Mesodermal cell (in vitro differentiated cells): Measurements from ENCODE around the gene RGS12.
"Not testable (repeated sequence)": the region's sequence is repeated elsewhere in the genome, so short reads cannot be mapped to it uniquely, and the experiment has no call there.

Experiments used
- H3K27ac ChIP-seq: 2 replicates; pipeline ENCODE4 v1.7.0; 2013; ENCODE audit warnings: mild to moderate bottlenecking, low read depth, low read length, moderate library complexity; ENCODE audit not compliant: severe bottlenecking
- H3K36me3 ChIP-seq: 2 replicates; pipeline ENCODE4 v1.7.1; 2013; ENCODE audit warnings: mild to moderate bottlenecking, low read length, moderate library complexity; ENCODE audit not compliant: control insufficient read depth, insufficient read depth
- H3K4me1 ChIP-seq: one replicate; pipeline ENCODE4 v1.7.1; 2013; ENCODE audit warnings: mild to moderate bottlenecking, low read length; ENCODE audit not compliant: insufficient read depth, control insufficient read depth, poor library complexity, severe bottlenecking
- H3K4me3 ChIP-seq: 2 replicates; pipeline ENCODE4 v1.7.0; 2013; ENCODE audit warnings: low read length, control low read depth, mild to moderate bottlenecking; ENCODE audit not compliant: insufficient read depth, poor library complexity, severe bottlenecking; ENCODE audit errors: extremely low read depth
- H3K9me3 ChIP-seq: 2 replicates; pipeline ENCODE4 v1.7.1; 2013; ENCODE audit warnings: mild to moderate bottlenecking, low read length, moderate library complexity; ENCODE audit not compliant: control insufficient read depth
- WGBS, 2 experiments: methylation state at CpG; one replicate each; pipeline ENCODE4 v1.1.5; 2013; ENCODE audit warnings: missing lambda C conversion rate in 2 of 2; ENCODE audit not compliant: insufficient coverage in 2 of 2; 5-methylcytosine and 5-hydroxymethylcytosine counted together

The RGS12 gene

GRCh38 chr4:3300882-3301281 lies 8.1 kb downstream of the RGS12 start:
- not testable (repeated sequence) for H3K9me3 ChIP-seq, H3K27ac ChIP-seq, H3K4me3 ChIP-seq
- WGBS, 2 experiments = 96% methylated on average over 11 to 15 of the region's 15 CpGs
- Histone ChIP-seq H3K4me1 (peaks cover 30% of the 10 kb centered on the region), H3K36me3 (peaks cover 12% of the 10 kb centered on the region)

GRCh38 chr4:3301450-3302172 lies 8.8 kb downstream of the RGS12 start:
- H3K9me3 ChIP-seq = no peaks in the 10 kb centered on the region
- 91 to 98% methylated on average over 7 to 12 of the region's 15 CpGs for WGBS, 2 experiments
- peaks cover 12% of the 10 kb centered on the region for H3K36me3 ChIP-seq
- no peak overlapping the region for H3K27ac ChIP-seq
- no peak overlapping the region for H3K4me3 ChIP-seq
- peaks cover 37% of the 10 kb centered on the region for H3K4me1 ChIP-seq

- H3K4me1 ChIP-seq = peaks cover 37% of the 10 kb centered on the region
- 92 to 95% methylated on average over 7 to 11 of the region's 17 CpGs for WGBS, 2 experiments
These were observed 9.5 kb downstream of the RGS12 start for GRCh38 chr4:3302173-3302785.

GRCh38 chr4:3302786-3303564 lies 10.2 kb downstream of the RGS12 start:
- WGBS, 2 experiments = 86 to 88% methylated on average over 15 to 16 of the region's 16 CpGs
- Histone ChIP-seq H3K9me3 (no peaks in the 10 kb centered on the region), H3K27ac (no peak overlapping the region), H3K36me3 (peaks cover 6% of the 10 kb centered on the region), H3K4me1 (peaks cover 37% of the 10 kb centered on the region), H3K4me3 (no peak overlapping the region)

More at GRCh38 chr4:3302173-3302785, 9.5 kb downstream of the RGS12 start:
- peaks cover 11% of the 10 kb centered on the region for H3K36me3 ChIP-seq
- no peaks in the 10 kb centered on the region for H3K9me3 ChIP-seq
- no peak overlapping the region for H3K4me3 ChIP-seq
- no peak overlapping the region for H3K27ac ChIP-seq

GRCh38 chr4:3303565-3303824 lies 10.7 kb downstream of the RGS12 start:
- Histone ChIP-seq H3K27ac (no peak overlapping the region), H3K36me3 (peaks cover 6% of the 10 kb centered on the region), H3K9me3 (no peaks in the 10 kb centered on the region), H3K4me1 (peaks cover 37% of the 10 kb centered on the region), H3K4me3 (no peak overlapping the region)
- no CpG with 5 or more reads among the region's 2 CpGs for WGBS, 2 experiments

GRCh38 chr4:3303923-3304710 lies 11.3 kb downstream of the RGS12 start:
- Histone ChIP-seq H3K9me3 (no peaks in the 10 kb centered on the region), H3K4me1 (peaks cover 35% of the 10 kb centered on the region), H3K27ac (no peak overlapping the region), H3K36me3 (peaks cover 6% of the 10 kb centered on the region), H3K4me3 (no peak overlapping the region)
- 76 to 86% methylated on average over 5 to 14 of the region's 15 CpGs for WGBS, 2 experiments

GRCh38 chr4:3304831-3305609 lies 12.2 kb downstream of the RGS12 start:
- Histone ChIP-seq H3K36me3 (peaks cover 6% of the 10 kb centered on the region), H3K9me3 (no peaks in the 10 kb centered on the region), H3K27ac (peak overlapping the region; percentile 88), H3K4me3 (no peak overlapping the region), H3K4me1 (peaks cover 30% of the 10 kb centered on the region)
- WGBS, 2 experiments = 94 to 97% methylated on average over 21 of the region's 25 CpGs

- Histone ChIP-seq H3K4me1 (peaks cover 29% of the 10 kb centered on the region), H3K27ac (peak overlapping the region; percentile 88), H3K9me3 (no peaks in the 10 kb centered on the region), H3K36me3 (peaks cover 6% of the 10 kb centered on the region), H3K4me3 (no peak overlapping the region)
- 72 to 77% methylated on average over 7 to 9 of the region's 9 CpGs for WGBS, 2 experiments
These were observed 13.0 kb downstream of the RGS12 start for GRCh38 chr4:3305610-3306371.

GRCh38 chr4:3306450-3306849 lies 13.6 kb downstream of the RGS12 start:
- peaks cover 6% of the 10 kb centered on the region for H3K36me3 ChIP-seq
- H3K4me1 ChIP-seq = peaks cover 29% of the 10 kb centered on the region
- no peaks in the 10 kb centered on the region for H3K9me3 ChIP-seq
- H3K27ac ChIP-seq = peak overlapping the region; percentile 88
- WGBS, 2 experiments = 90 to 100% methylated on average over 3 to 6 of the region's 8 CpGs
- no peak overlapping the region for H3K4me3 ChIP-seq
